Tibial nerve (tissue), 4 donors: ENCODE measurements around the gene LDLRAD1.

ENCODE experiments used
- EP300 ChIP-seq, 2 donors: sonication (generic); formaldehyde crosslinking; IDR thresholded peaks; one replicate each; pipeline ENCODE4 v1.6.1; 2017; ENCODE audit warnings: antibody characterized with exemption in 2 of 2, mild to moderate bottlenecking in 1 of 2
- TF ChIP-seq, protein P1 (sequence below), 5 experiments: fragments of 200-600 bp in 3 of 5; fragments of 450-650 bp in 2 of 5; sonication (generic) in 3 of 5; IDR thresholded peaks; one replicate each; pipeline ENCODE4 v1.5.1; 2016 to 2019; ENCODE audit warnings: antibody characterized with exemption in 5 of 5, mild to moderate bottlenecking in 3 of 5, moderate library complexity in 2 of 5

DNA sequence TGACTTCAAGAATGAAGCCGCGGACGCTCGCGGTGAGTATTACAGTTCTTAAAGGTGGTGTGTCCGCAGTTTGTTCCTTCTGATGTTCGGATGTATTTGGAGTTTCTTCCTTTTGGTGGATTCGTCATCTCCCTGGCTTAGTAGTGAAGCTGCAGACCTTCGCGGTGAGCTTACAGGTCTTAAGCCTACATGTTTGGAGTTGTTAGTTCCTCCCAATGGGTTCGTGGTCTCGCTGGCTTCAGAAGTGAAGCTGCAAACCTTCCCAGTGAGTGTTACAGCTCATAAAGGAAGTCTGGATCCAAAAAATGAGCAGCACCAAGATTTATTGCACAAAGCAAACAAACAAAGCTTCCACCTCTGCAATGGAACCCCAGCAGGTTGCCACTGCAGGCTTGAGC lies 14.7 kb downstream of the LDLRAD1 start:
- TF ChIP-seq, protein P1, sequence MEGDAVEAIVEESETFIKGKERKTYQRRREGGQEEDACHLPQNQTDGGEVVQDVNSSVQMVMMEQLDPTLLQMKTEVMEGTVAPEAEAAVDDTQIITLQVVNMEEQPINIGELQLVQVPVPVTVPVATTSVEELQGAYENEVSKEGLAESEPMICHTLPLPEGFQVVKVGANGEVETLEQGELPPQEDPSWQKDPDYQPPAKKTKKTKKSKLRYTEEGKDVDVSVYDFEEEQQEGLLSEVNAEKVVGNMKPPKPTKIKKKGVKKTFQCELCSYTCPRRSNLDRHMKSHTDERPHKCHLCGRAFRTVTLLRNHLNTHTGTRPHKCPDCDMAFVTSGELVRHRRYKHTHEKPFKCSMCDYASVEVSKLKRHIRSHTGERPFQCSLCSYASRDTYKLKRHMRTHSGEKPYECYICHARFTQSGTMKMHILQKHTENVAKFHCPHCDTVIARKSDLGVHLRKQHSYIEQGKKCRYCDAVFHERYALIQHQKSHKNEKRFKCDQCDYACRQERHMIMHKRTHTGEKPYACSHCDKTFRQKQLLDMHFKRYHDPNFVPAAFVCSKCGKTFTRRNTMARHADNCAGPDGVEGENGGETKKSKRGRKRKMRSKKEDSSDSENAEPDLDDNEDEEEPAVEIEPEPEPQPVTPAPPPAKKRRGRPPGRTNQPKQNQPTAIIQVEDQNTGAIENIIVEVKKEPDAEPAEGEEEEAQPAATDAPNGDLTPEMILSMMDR (IDR thresholded peaks at IDR 0.05), result no peak
- no peak for TF ChIP-seq EP300 (IDR thresholded peaks at IDR 0.05)
